ENCODE results near the gene NCK2. TPM values are rescaled to one million over a fixed set of nuclear protein-coding genes. Genes with fewer than 3 reads are reported as not detected.

Gene NCK2
- total and polyA plus RNA-seq, 9 of the 15 experiments (the other 6 are each of a cell fraction or from before 2014, with no cell fraction given), result 0.90 to 27.9 (median 15.9) TPM

DNA sequence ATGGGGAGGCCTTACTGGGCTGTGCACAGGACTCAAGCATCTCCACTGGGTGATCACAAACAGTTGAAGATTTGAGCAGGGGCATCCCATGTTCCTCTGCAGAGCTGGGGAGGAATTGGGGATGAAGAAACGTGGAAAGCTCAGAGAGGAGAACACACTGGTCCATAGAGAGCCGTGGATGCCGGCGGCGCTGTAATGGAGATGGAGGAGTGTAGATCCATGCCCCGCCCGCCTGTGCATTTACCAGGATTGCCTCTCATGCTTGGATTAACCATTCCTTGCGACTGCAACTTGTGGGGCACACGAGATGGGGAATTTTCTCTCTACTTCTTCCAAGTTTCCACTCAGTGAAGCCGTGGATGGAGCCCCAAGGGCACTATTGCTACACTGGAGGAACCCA is 115.9 kb downstream of the NCK2 start:
- CTCF ChIA-PET (ENCODE audit: low intra/inter-chr PET ratio), result no interaction called here
- Histone ChIP-seq H3K36me3 (ENCODE audit: control insufficient read depth, insufficient read depth, low read length) (peaks cover 18% of the 10 kb centered on the region; the same call in 1 of the 3 replicates), H2AFZ (ENCODE audit: low read depth, low read length) (no peak overlapping the region), H3K9me3 (replicated peaks; ENCODE audit: control insufficient read depth, insufficient read depth, low read depth, low read length) (no peaks in the 10 kb centered on the region), H3K9me1 (ENCODE audit: control insufficient read depth, insufficient read depth, low read length) (no peaks in the 10 kb centered on the region), H3K9ac (ENCODE audit: insufficient read depth in 1 of 2, low read depth in 2 of 2, low read length in 2 of 2) (no peak overlapping the region), H3K79me2 (ENCODE audit: control insufficient read depth, insufficient read depth, low read length) (no peaks in the 10 kb centered on the region; the same call in 2 of the 3 replicates), H3K4me1 (replicated peaks in 1 of 2; ENCODE audit: control insufficient read depth in 2 of 2, insufficient read depth in 2 of 2, low read length in 2 of 2) (no peaks in the 10 kb centered on the region), H3K4me2 (ENCODE audit: insufficient read depth, low read length) (no peak overlapping the region), H3K27me3 (ENCODE audit: control insufficient read depth in 2 of 2, insufficient read depth in 2 of 2, low read length in 2 of 2) (no peaks in the 10 kb centered on the region), H4K20me1 (replicated peaks; ENCODE audit: control insufficient read depth, insufficient read depth, low read length) (peaks cover 6% of the 10 kb centered on the region), H3K27ac (ENCODE audit: extremely low read depth, low read depth, low read length) (no peak overlapping the region), H3K4me3 (no peak overlapping the region)
- ATAC-seq (no peak), DNase-seq (ENCODE audit: extremely low read depth in 1 of 4, low spot score in 3 of 4) (no peak), FAIRE-seq (no peak)
- no peak for TF ChIP-seq ZNF232 (CRISPR knock-in tag; IDR thresholded peaks at IDR 0.05)
- TF ChIP-seq, protein P1, sequence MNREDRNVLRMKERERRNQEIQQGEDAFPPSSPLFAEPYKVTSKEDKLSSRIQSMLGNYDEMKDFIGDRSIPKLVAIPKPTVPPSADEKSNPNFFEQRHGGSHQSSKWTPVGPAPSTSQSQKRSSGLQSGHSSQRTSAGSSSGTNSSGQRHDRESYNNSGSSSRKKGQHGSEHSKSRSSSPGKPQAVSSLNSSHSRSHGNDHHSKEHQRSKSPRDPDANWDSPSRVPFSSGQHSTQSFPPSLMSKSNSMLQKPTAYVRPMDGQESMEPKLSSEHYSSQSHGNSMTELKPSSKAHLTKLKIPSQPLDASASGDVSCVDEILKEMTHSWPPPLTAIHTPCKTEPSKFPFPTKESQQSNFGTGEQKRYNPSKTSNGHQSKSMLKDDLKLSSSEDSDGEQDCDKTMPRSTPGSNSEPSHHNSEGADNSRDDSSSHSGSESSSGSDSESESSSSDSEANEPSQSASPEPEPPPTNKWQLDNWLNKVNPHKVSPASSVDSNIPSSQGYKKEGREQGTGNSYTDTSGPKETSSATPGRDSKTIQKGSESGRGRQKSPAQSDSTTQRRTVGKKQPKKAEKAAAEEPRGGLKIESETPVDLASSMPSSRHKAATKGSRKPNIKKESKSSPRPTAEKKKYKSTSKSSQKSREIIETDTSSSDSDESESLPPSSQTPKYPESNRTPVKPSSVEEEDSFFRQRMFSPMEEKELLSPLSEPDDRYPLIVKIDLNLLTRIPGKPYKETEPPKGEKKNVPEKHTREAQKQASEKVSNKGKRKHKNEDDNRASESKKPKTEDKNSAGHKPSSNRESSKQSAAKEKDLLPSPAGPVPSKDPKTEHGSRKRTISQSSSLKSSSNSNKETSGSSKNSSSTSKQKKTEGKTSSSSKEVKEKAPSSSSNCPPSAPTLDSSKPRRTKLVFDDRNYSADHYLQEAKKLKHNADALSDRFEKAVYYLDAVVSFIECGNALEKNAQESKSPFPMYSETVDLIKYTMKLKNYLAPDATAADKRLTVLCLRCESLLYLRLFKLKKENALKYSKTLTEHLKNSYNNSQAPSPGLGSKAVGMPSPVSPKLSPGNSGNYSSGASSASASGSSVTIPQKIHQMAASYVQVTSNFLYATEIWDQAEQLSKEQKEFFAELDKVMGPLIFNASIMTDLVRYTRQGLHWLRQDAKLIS (CRISPR knock-in tag; IDR thresholded peaks at IDR 0.05), result no peak
- TF ChIP-seq, protein P2, sequence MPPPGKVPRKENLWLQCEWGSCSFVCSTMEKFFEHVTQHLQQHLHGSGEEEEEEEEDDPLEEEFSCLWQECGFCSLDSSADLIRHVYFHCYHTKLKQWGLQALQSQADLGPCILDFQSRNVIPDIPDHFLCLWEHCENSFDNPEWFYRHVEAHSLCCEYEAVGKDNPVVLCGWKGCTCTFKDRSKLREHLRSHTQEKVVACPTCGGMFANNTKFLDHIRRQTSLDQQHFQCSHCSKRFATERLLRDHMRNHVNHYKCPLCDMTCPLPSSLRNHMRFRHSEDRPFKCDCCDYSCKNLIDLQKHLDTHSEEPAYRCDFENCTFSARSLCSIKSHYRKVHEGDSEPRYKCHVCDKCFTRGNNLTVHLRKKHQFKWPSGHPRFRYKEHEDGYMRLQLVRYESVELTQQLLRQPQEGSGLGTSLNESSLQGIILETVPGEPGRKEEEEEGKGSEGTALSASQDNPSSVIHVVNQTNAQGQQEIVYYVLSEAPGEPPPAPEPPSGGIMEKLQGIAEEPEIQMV (tag; conservative IDR thresholded peaks at IDR 0.05; ENCODE audit: low read depth), result no peak
- no peak for TF ChIP-seq TGIF2 (CRISPR knock-in tag; IDR thresholded peaks at IDR 0.05)
- TF ChIP-seq ZNF184 (CRISPR knock-in tag; IDR thresholded peaks at IDR 0.05), result no peak
- no peak for TF ChIP-seq ZNF282 (CRISPR knock-in tag; IDR thresholded peaks at IDR 0.05)
- TF ChIP-seq, protein P3, sequence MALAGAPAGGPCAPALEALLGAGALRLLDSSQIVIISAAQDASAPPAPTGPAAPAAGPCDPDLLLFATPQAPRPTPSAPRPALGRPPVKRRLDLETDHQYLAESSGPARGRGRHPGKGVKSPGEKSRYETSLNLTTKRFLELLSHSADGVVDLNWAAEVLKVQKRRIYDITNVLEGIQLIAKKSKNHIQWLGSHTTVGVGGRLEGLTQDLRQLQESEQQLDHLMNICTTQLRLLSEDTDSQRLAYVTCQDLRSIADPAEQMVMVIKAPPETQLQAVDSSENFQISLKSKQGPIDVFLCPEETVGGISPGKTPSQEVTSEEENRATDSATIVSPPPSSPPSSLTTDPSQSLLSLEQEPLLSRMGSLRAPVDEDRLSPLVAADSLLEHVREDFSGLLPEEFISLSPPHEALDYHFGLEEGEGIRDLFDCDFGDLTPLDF (CRISPR knock-in tag; IDR thresholded peaks at IDR 0.05), result no peak
- TF ChIP-seq SUPT5H (IDR thresholded peaks at IDR 0.05), result no peak
- in situ Hi-C loops (cut with MboI) (no loop called here), intact Hi-C loops (cut with micrococcal nuclease) (no loop called here)
- POLR2A ChIA-PET, result no interaction called here
- BruUV-seq (replicated peaks), result no TSS peak
- 80% methylated on average over 7 of the region's 10 CpGs for WGBS (ENCODE audit: insufficient coverage, low coverage, missing lambda C conversion rate)

All from K562 (cell line).